IMR-90 (cell line): ENCODE data around the gene NUP205. TPM values are rescaled to one million over a fixed set of nuclear protein-coding genes. Genes with fewer than 3 reads are reported as not detected.

Source experiments
- ATAC-seq: fragments of 200-7000 bp; cut with Tn5 transposase; 2 replicates; pipeline ENCODE4 v1.9.1; 2020; ENCODE audit warnings: low read depth, mild to moderate bottlenecking, moderate library complexity
- BruUV-seq: library from RNA; stranded (reverse); fragments of 400-500 nt; replicated peaks from 2 replicates; lab custom pipeline; 2021; lab: Mats Ljungman, UMichigan
- CTCF ChIA-PET: fragments of 300-600 bp; formaldehyde crosslinking; extraction: SDS; loops from one replicate; lab custom pipeline; 2021; ENCODE audit warnings: antibody characterized with exemption; lab: Yijun Ruan, JAX
- POLR2A ChIA-PET: fragments of 300-600 bp; sonication (Branson Sonifier 250); formaldehyde crosslinking; loops from one replicate; lab custom pipeline; 2022; ENCODE audit warnings: antibody characterized with exemption; ENCODE audit not compliant: unreplicated experiment; lab: Charles Lee
- DNase-seq: peaks from one replicate; pipeline ENCODE4 v3.0.0; 2013
- H2AFZ ChIP-seq: replicated peaks from 2 replicates; pipeline ENCODE3; 2013; ENCODE audit warnings: low read length, mild to moderate bottlenecking; ENCODE audit not compliant: poor library complexity
- H2AK5ac ChIP-seq: 2 replicates; pipeline ENCODE4 v1.6.1; 2013; ENCODE audit warnings: low read depth, low read length, inconsistent platforms
- H2AK9ac ChIP-seq: replicated peaks from 2 replicates; pipeline ENCODE3; 2013; ENCODE audit warnings: mild to moderate bottlenecking, low read depth, low read length, moderate library complexity; ENCODE audit not compliant: poor library complexity
- H2BK120ac ChIP-seq: 2 replicates; pipeline ENCODE4 v1.6.1; 2013; ENCODE audit warnings: low read depth, low read length, inconsistent platforms
- H2BK15ac ChIP-seq: 3 replicates; pipeline ENCODE4 v1.6.1; 2013; ENCODE audit warnings: low read depth, low read length, inconsistent platforms
- H2BK20ac ChIP-seq: 2 replicates; pipeline ENCODE4 v1.6.1; 2013; ENCODE audit warnings: low read depth, mild to moderate bottlenecking, inconsistent platforms, low read length, moderate library complexity
- H2BK5ac ChIP-seq: 2 replicates; pipeline ENCODE4 v1.6.1; 2013; ENCODE audit warnings: mild to moderate bottlenecking, low read depth, low read length, inconsistent platforms; ENCODE audit not compliant: poor library complexity, severe bottlenecking
- H3K14ac ChIP-seq: replicated peaks from 2 replicates; pipeline ENCODE4 v1.6.1; 2013; ENCODE audit warnings: low read depth, low read length, inconsistent platforms
- H3K18ac ChIP-seq: 2 replicates; pipeline ENCODE4 v1.6.1; 2013; ENCODE audit warnings: low read depth, low read length, control low read depth
- H3K23ac ChIP-seq: 2 replicates; pipeline ENCODE4 v1.6.1; 2013; ENCODE audit warnings: low read depth, low read length, inconsistent platforms
- H3K27ac ChIP-seq: 2 replicates; pipeline ENCODE4 v1.5.1; 2013; ENCODE audit warnings: mild to moderate bottlenecking, control low read depth, low read length; ENCODE audit not compliant: insufficient read depth
- H3K27me3 ChIP-seq: 2 replicates; pipeline ENCODE4 v1.6.1; 2013; ENCODE audit warnings: low read length; ENCODE audit not compliant: control insufficient read depth, insufficient read depth
- H3K36me3 ChIP-seq: 2 replicates; pipeline ENCODE4 v1.6.1; 2013; ENCODE audit warnings: low read length, mixed read lengths; ENCODE audit not compliant: control insufficient read depth, insufficient read depth
- H3K4ac ChIP-seq: 2 replicates; pipeline ENCODE4 v1.6.1; 2013; ENCODE audit warnings: low read depth, low read length, inconsistent platforms
- H3K4me1 ChIP-seq: 2 replicates; pipeline ENCODE4 v1.6.1; 2013; ENCODE audit warnings: low read length, mixed read lengths; ENCODE audit not compliant: control insufficient read depth, insufficient read depth
- H3K4me2 ChIP-seq: 2 replicates; pipeline ENCODE4 v1.6.1; 2013; ENCODE audit warnings: low read depth, mild to moderate bottlenecking, control low read depth, low read length, moderate library complexity
- H3K4me3 ChIP-seq: 2 replicates; pipeline ENCODE4 v1.5.1; 2013; ENCODE audit warnings: low read depth, mild to moderate bottlenecking, control low read depth, low read length, moderate library complexity; ENCODE audit not compliant: insufficient read depth
- H3K56ac ChIP-seq: 2 replicates; pipeline ENCODE4 v1.6.1; 2013; ENCODE audit warnings: low read length, inconsistent platforms; ENCODE audit not compliant: insufficient read depth; ENCODE audit errors: extremely low read depth
- H3K79me1 ChIP-seq, 2 experiments: 2 replicates each; pipeline ENCODE4 v1.6.1; 2013; ENCODE audit warnings: low read length in 2 of 2, inconsistent platforms in 1 of 2, low read depth in 1 of 2
- H3K9ac ChIP-seq: 2 replicates; pipeline ENCODE4 v1.6.1; 2013; ENCODE audit warnings: low read depth, low read length, control low read depth
- H3K9me1 ChIP-seq: 2 replicates; pipeline ENCODE4 v1.6.1; 2013; ENCODE audit warnings: low read length, inconsistent platforms; ENCODE audit not compliant: insufficient read depth
- H3K9me3 ChIP-seq: 2 replicates; pipeline ENCODE4 v1.6.1; 2013; ENCODE audit warnings: low read length; ENCODE audit not compliant: control insufficient read depth, insufficient read depth
- H4K20me1 ChIP-seq: 2 replicates; pipeline ENCODE4 v1.6.1; 2013; ENCODE audit warnings: low read length, inconsistent platforms; ENCODE audit not compliant: insufficient read depth
- H4K5ac ChIP-seq: 2 replicates; pipeline ENCODE4 v1.6.1; 2013; ENCODE audit warnings: mild to moderate bottlenecking, low read depth, low read length, control low read depth
- H4K8ac ChIP-seq, 2 experiments: 2 replicates each; pipeline ENCODE4 v1.6.1; 2013; ENCODE audit warnings: low read depth in 2 of 2, low read length in 2 of 2, control low read depth in 1 of 2, inconsistent platforms in 1 of 2
- H4K91ac ChIP-seq: 2 replicates; pipeline ENCODE4 v1.6.1; 2013; ENCODE audit warnings: low read depth, low read length, inconsistent platforms; ENCODE audit not compliant: insufficient read depth
- BHLHE40 ChIP-seq: fragments of 150-350 bp; IDR thresholded peaks from 2 replicates; pipeline ENCODE4 v1.6.1; 2016; ENCODE audit warnings: mild to moderate bottlenecking, low read depth, low read length
- CHD1 ChIP-seq: IDR thresholded peaks from 2 replicates; pipeline ENCODE4 v1.6.1; 2012; ENCODE audit warnings: low read depth, low read length, improper control_type of control experiment
- FOS ChIP-seq: fragments of 150-350 bp; IDR thresholded peaks from 2 replicates; pipeline ENCODE4 v1.6.1; 2016; ENCODE audit warnings: low read depth, low read length
- MXI1 ChIP-seq: IDR thresholded peaks from 2 replicates; pipeline ENCODE4 v1.6.1; 2012; ENCODE audit warnings: low read depth, mild to moderate bottlenecking, low read length, moderate library complexity, borderline replicate concordance
- SMC3 ChIP-seq: fragments of 150-350 bp; IDR thresholded peaks from 2 replicates; pipeline ENCODE4 v1.6.1; 2016; ENCODE audit warnings: low read depth, mild to moderate bottlenecking, antibody characterized with exemption, low read length, moderate library complexity
- WGBS, 2 experiments: methylation state at CpG; one replicate each; pipeline versions ENCODE4 v1.1.5 to v1.1.7; 2013; ENCODE audit warnings: missing lambda C conversion rate in 2 of 2; ENCODE audit not compliant: insufficient read length in 1 of 2; ENCODE audit errors: extremely low coverage in 2 of 2; 5-methylcytosine and 5-hydroxymethylcytosine counted together
- dilution Hi-C: fragments of 300-500 bp; cut with HindIII; formaldehyde crosslinking; loops from one replicate; pipeline ENCODE4 v1.14.3; 2018; ENCODE audit warnings: low sequenced_read_pairs; ENCODE audit not compliant: unreplicated experiment
- in situ Hi-C: fragments of 300-500 bp; cut with MboI; formaldehyde crosslinking; loops from 3 replicates; pipeline ENCODE4 v1.14.3; 2019; ENCODE audit warnings: low sequenced_read_pairs, inconsistent platforms, mixed read lengths
- intact Hi-C: fragments of 100-400 bp; cut with micrococcal nuclease; formaldehyde crosslinking; loops from 2 replicates; pipeline ENCODE4 v1.10.0; 2022
- polyA plus RNA-seq, 3 experiments: library from polyadenylated mRNA; depleted of rRNA; stranded (reverse); fragments of >200 nt; gene quantifications; 2 replicates each; pipeline ENCODE4 v1.2.3, GENCODE V29; 2012; ENCODE audit warnings: low replicate concordance in 1 of 3
- total RNA-seq: library from RNA; depleted of rRNA; stranded (reverse); fragments of >200 nt; gene quantifications from 2 replicates; pipeline ENCODE4 v1.2.3, GENCODE V29; 2012

NUP205 gene
- total and polyA plus RNA-seq, 2 of the 4 experiments (the other 2 are of a cell fraction), result 29.5 to 84.6 TPM

DNA sequence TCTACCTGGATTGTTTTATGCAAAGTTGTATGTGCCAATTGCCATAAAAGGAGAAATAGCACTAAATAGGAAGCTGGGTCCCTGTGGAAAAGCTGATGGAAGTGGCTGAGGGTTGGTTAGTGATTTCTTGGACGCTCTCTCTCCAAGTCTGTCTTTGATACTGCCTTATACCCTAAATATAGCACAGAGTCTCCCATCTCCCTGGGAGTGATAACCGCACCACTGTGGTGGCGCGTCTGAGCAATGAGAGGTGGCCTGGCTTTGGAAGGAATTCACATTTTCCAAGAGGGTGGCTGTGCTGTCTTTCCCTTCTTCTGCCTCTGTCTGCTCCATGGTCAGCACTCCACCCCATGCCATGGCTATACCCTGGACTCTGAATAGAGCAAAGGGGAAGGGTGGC lies 135.8 kb downstream of the NUP205 start:
- H3K4me3 ChIP-seq, result no peak overlapping the region
- H2BK120ac ChIP-seq, result no peak overlapping the region
- H2BK20ac ChIP-seq, result no peak overlapping the region
- ATAC-seq, result no peak
- intact Hi-C loops, result no loop called here
- TF ChIP-seq SMC3 (no peak), BHLHE40 (no peak), FOS (no peak), MXI1 (no peak), CHD1 (no peak)
- peaks cover 0 to 10% of the 10 kb centered on the region in 2 experiments; a peak in 2 of 4 replicates for H3K79me1 ChIP-seq
- no peak overlapping the region for H3K18ac ChIP-seq
- dilution Hi-C loops, result no loop called here
- no TSS peak for BruUV-seq
- no peak overlapping the region for H3K14ac ChIP-seq
- no peak overlapping the region for H3K56ac ChIP-seq
- no peak overlapping the region for H3K27ac ChIP-seq
- peaks cover 2% of the 10 kb centered on the region for H3K4me1 ChIP-seq
- no peak overlapping the region for H2AK9ac ChIP-seq
- no CpG with 5 or more reads among the region's 4 CpGs for WGBS, 2 experiments
- no peaks in the 10 kb centered on the region for H3K9me3 ChIP-seq
- DNase-seq, result no peak
- no peak overlapping the region for H2BK5ac ChIP-seq
- CTCF ChIA-PET, result no interaction called here
- no peak overlapping the region for H2BK15ac ChIP-seq
- H2AK5ac ChIP-seq, result no peak overlapping the region
- POLR2A ChIA-PET, result no interaction called here
- H4K20me1 ChIP-seq, result no peaks in the 10 kb centered on the region
- in situ Hi-C loops, result no loop called here
- no peak overlapping the region for H4K8ac ChIP-seq
- no peak overlapping the region for H4K91ac ChIP-seq
- no peak overlapping the region for H3K23ac ChIP-seq
- H3K9ac ChIP-seq, result no peak overlapping the region
- no peak overlapping the region for H2AFZ ChIP-seq
- no peak overlapping the region for H3K4ac ChIP-seq
- no peak overlapping the region for H4K5ac ChIP-seq
- peaks cover 10% of the 10 kb centered on the region for H3K9me1 ChIP-seq
- no peak overlapping the region for H3K4me2 ChIP-seq
- H3K27me3 ChIP-seq, result no peaks in the 10 kb centered on the region
- H3K36me3 ChIP-seq, result peaks cover 4% of the 10 kb centered on the region
